ENCODE results near the gene AKR7A2. TPM values are rescaled to one million over a fixed set of nuclear protein-coding genes. Genes with fewer than 3 reads are reported as not detected.
"Not testable (repeated sequence)": the region's sequence is repeated elsewhere in the genome, so short reads cannot be mapped to it uniquely, and the experiment has no call there.

Gene AKR7A2
- total RNA-seq, 1 donor from 2014 or later = 53.7 TPM

GRCh38 chr1:19306941-19307340, 5.0 kb downstream of the AKR7A2 start:
- TF ChIP-seq CTCF (IDR thresholded peaks at IDR 0.05; ENCODE audit: unreplicated experiment) = no peak
- Mint-ChIP-seq H3K36me3 (ENCODE audit: insufficient read depth) (peaks cover 30% of the 10 kb centered on the region), H3K4me3 (ENCODE audit: low read depth) (no peak overlapping the region), H3K27ac (no peak overlapping the region), H3K27me3 (no peaks in the 10 kb centered on the region), H3K9me3 (ENCODE audit: low read depth) (no peaks in the 10 kb centered on the region), H3K4me1 (ENCODE audit: low read depth) (peaks cover 8% of the 10 kb centered on the region)
- DNase-seq (ENCODE audit: low spot score, unreplicated experiment) = no peak

GRCh38 chr1:19305880-19306279, 6.1 kb downstream of the AKR7A2 start:
- no peak overlapping the region for H3K4me3 Mint-ChIP-seq (ENCODE audit: low read depth)
- H3K4me1 Mint-ChIP-seq (ENCODE audit: low read depth) = peaks cover 3% of the 10 kb centered on the region
- H3K9me3 Mint-ChIP-seq (ENCODE audit: low read depth) = no peaks in the 10 kb centered on the region
- peaks cover 31% of the 10 kb centered on the region for H3K36me3 Mint-ChIP-seq (ENCODE audit: insufficient read depth)
- H3K27me3 Mint-ChIP-seq = no peaks in the 10 kb centered on the region
- H3K27ac Mint-ChIP-seq = no peak overlapping the region
- no peak for TF ChIP-seq CTCF (IDR thresholded peaks at IDR 0.05; ENCODE audit: unreplicated experiment)
- DNase-seq (ENCODE audit: low spot score, unreplicated experiment) = no peak

- not testable (repeated sequence) for H3K27ac Mint-ChIP-seq; H3K4me3 Mint-ChIP-seq (ENCODE audit: low read depth); H3K4me1 Mint-ChIP-seq (ENCODE audit: low read depth); H3K9me3 Mint-ChIP-seq (ENCODE audit: low read depth); DNase-seq (ENCODE audit: low spot score, unreplicated experiment); H3K27me3 Mint-ChIP-seq
- peaks cover 34% of the 10 kb centered on the region for H3K36me3 Mint-ChIP-seq (ENCODE audit: insufficient read depth)
Measured at GRCh38 chr1:19304081-19304480, 7.9 kb downstream of the AKR7A2 start.

- Mint-ChIP-seq H3K4me3 (ENCODE audit: low read depth) (no peak overlapping the region), H3K27ac (no peak overlapping the region), H3K4me1 (ENCODE audit: low read depth) (no peaks in the 10 kb centered on the region), H3K36me3 (ENCODE audit: insufficient read depth) (peaks cover 32% of the 10 kb centered on the region), H3K27me3 (no peaks in the 10 kb centered on the region), H3K9me3 (ENCODE audit: low read depth) (peaks cover 11% of the 10 kb centered on the region)
- TF ChIP-seq CTCF (IDR thresholded peaks at IDR 0.05; ENCODE audit: unreplicated experiment) = no peak
- DNase-seq (ENCODE audit: low spot score, unreplicated experiment) = no peak
Measured at GRCh38 chr1:19300211-19300610, 11.7 kb downstream of the AKR7A2 start.

- Mint-ChIP-seq H3K27ac (no peak overlapping the region), H3K4me1 (ENCODE audit: low read depth) (no peaks in the 10 kb centered on the region)
Measured at GRCh38 chr1:19294638-19295037, 17.3 kb downstream of the AKR7A2 start.

More at GRCh38 chr1:19294638-19295037, 17.3 kb downstream of the AKR7A2 start:
- no peak for DNase-seq (ENCODE audit: low spot score, unreplicated experiment)
- H3K9me3 Mint-ChIP-seq (ENCODE audit: low read depth) = peaks cover 26% of the 10 kb centered on the region
- H3K27me3 Mint-ChIP-seq = peaks cover 7% of the 10 kb centered on the region
- TF ChIP-seq CTCF (IDR thresholded peaks at IDR 0.05; ENCODE audit: unreplicated experiment) = no peak
- no peak overlapping the region for H3K4me3 Mint-ChIP-seq (ENCODE audit: low read depth)
- H3K36me3 Mint-ChIP-seq (ENCODE audit: insufficient read depth) = peaks cover 35% of the 10 kb centered on the region
